ENCODE measurements around the gene KIF2C. TPM values are rescaled to one million over a fixed set of nuclear protein-coding genes. Genes with fewer than 3 reads are reported as not detected.

KIF2C gene
- total and polyA plus RNA-seq, 9 of the 15 experiments (the other 6 are each of a cell fraction or from before 2014, with no cell fraction given) = 84.9 to 226 (median 169) TPM

DNA sequence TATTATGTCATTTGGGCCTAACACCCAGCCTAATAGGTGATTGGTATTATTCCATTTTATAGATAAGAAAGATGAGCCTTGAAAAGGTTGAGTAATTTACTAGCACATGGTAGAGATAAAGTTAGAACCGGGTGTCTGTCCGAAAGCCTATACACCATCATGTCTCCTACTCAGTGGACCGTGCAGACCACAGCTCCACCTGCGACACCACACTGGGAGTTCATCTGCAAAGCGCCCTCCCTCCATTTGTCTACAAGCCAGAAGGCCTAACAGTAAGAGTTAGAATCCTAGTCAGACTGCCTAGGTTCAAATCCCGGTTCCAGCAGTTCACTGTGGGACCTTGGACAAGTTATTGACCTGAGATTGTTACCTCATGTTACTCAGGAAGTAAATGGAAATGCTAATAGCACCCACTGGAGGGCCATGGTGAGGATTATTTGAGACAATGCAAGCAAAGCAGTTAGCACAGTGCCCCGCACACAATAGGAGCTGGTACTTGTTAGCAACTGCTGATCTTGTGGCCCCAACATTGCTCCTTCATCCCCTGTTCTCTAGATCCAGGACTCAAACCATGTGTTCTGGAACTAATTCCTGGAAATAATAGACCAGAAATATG is 44.7 kb upstream of the KIF2C start:
- CTCF ChIA-PET (ENCODE audit: low intra/inter-chr PET ratio) = no interaction called here
- TF ChIP-seq JUNB (CRISPR knock-in tag; conservative IDR thresholded peaks at IDR 0.05) (no peak), L3MBTL2 (IDR thresholded peaks at IDR 0.05) (no peak), CTCF (IDR thresholded peaks at IDR 0.05 in 2 of 3, conservative IDR thresholded peaks at IDR 0.05 in 1 of 3; ENCODE audit: insufficient read depth in 2 of 3, low read depth in 1 of 3, low read length in 3 of 3) (0 out of 6 replicates have a peak, but pooled peaks of 1 of the 3 experiments have one; percentile 6)
- no TSS peak for BruUV-seq (replicated peaks)
- Histone ChIP-seq H3K36me3 (ENCODE audit: control insufficient read depth, insufficient read depth, low read length) (no peaks in the 10 kb centered on the region), H3K4me3 (no peak overlapping the region), H3K4me1 (replicated peaks in 1 of 2; ENCODE audit: control insufficient read depth in 2 of 2, insufficient read depth in 2 of 2, low read length in 2 of 2) (no peaks in the 10 kb centered on the region), H3K9me1 (ENCODE audit: control insufficient read depth, insufficient read depth, low read length) (no peaks in the 10 kb centered on the region), H4K20me1 (replicated peaks; ENCODE audit: control insufficient read depth, insufficient read depth, low read length) (no peaks in the 10 kb centered on the region), H3K27me3 (ENCODE audit: control insufficient read depth in 2 of 2, insufficient read depth in 2 of 2, low read length in 2 of 2) (peaks cover 13 to 26% of the 10 kb centered on the region in 2 experiments; a peak in 4 of 5 replicates), H3K4me2 (ENCODE audit: insufficient read depth, low read length) (no peak overlapping the region), H3K79me2 (ENCODE audit: control insufficient read depth, insufficient read depth, low read length) (no peaks in the 10 kb centered on the region), H3K27ac (ENCODE audit: extremely low read depth, low read depth, low read length) (no peak overlapping the region), H3K9me3 (replicated peaks; ENCODE audit: control insufficient read depth, insufficient read depth, low read depth, low read length) (no peaks in the 10 kb centered on the region), H2AFZ (ENCODE audit: low read depth, low read length) (0 out of 2 replicates have a peak overlapping the region, but pooled peaks have one; percentile 21), H3K9ac (ENCODE audit: insufficient read depth in 1 of 2, low read depth in 2 of 2, low read length in 2 of 2) (no peak overlapping the region)
- ATAC-seq = peak; percentile 26; the same call in 1 of the 3 replicates
- 25% methylated on average over 7 of the region's 7 CpGs for WGBS (ENCODE audit: insufficient coverage, low coverage, missing lambda C conversion rate)
- POLR2A ChIA-PET = interaction anchor here (0.6 to 3.7 kb wide), 4 partner anchors 12 to 57 kb away, joined by 3 to 28 read pairs (median 6); no protein-coding TSS in a partner anchor
- no peak for DNase-seq (ENCODE audit: extremely low read depth in 1 of 4, low spot score in 3 of 4)
- no peak for FAIRE-seq
- intact Hi-C loops (cut with micrococcal nuclease) (no loop called here), in situ Hi-C loops (cut with MboI) (no loop called here)

Measured in K562 (cell line).